ENCODE measurements around the gene MGMT.

MGMT gene

GRCh38 chr10:129629911-129630310, 162.9 kb downstream of the MGMT start:
- DNase-seq: no peak

- DNase-seq: no peak
These were observed 164.0 kb downstream of the MGMT start for GRCh38 chr10:129631006-129631405.

- DNase-seq: no peak
These were observed 165.0 kb downstream of the MGMT start for GRCh38 chr10:129631870-129632623.

DNA sequence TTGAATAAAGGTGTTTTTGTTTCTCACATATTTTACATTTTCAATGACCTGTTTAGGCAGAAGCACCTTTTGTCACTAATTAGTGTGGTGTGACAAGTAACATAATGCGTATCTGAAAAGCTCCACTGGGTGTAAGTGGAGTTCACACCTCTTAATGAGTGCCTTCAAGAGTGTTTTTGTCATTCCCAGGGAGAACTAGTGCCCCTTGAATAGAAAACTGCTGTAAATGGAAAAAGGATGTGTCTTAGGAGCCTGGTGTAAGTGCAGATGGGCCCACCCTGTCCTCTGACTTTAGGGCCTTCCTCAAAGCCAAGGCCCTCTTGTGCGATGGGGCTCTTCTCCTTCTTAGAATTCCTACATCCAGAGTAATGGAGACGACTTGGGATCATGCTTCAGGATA, 170.0 kb downstream of the MGMT start:
- DNase-seq: no peak

DNA sequence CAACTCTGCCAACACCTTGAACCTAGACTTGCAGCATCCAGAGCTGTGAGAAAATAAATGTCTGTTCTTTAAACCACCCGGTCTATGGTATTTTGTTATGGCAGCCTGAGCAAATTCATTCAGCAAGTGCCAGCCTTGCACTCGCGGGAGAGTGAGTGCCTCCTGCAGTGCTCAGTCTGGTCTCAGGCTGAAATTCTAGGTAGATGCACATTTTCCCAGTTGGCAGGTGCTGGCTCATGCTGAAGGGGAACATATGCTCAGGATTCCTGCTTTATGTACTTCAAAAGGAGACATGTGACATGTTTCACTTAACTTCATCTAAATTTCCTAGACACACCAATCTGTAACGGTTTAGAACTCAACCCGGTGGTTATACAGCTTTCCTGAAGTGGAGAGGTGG, 170.8 kb downstream of the MGMT start:
- no peak for DNase-seq

DNA sequence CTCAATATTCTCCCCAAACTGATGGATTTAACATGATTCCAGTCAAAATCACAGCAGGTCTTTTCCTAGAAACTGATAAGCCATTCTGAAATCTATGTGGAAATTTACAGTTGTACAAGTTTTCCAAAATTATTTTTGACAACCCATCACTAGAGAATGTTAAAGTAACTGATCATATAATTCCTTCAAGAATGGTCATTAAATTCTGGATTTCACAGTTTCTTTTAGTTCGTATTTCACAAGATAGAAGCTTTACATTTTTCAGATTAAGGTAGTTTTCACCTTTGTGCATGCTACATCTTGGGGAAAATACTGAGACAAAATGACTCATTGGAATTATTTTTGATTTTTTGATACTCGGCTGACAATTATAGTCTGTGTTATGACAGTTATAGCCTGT, 174.3 kb downstream of the MGMT start:
- no peak for DNase-seq

DNA sequence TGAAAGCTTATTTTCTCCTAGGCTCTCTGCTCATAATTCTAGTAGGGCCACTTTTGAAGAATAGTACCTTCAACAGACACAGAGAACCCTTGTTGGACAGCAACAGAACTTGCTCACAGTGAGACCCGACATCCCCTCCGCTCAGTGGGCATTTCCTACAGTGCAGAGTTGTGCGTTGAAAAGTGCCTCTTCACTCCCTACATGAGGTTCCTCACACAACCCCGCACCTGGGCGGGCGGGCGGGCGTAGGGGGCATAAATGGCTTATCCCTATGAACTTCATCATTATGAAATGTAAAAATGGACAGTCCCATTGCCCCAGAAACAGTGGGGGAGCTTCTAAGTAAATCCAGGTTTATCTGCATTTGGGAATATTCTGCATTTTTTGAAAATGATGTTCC, 174.9 kb downstream of the MGMT start:
- DNase-seq: no peak

DNA sequence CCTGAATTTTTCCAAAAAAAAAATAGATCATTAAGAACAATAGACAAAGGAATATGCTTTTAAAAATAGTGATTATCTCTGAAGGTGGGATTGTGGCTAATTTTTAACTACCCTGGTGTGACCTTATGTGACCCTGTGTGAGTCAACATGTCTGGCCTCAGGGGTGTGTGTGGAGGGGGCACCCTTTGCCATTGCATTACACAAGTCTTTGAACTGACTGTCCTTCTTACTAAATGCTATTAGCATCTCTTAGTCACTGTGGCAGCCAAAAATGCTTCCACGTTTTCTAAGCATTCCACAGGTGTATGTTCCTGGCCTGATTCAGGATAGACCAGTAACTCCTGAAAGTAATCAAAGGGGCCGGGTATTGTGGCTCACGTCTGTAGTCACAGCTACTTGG, 175.4 kb downstream of the MGMT start:
- no peak for DNase-seq

- no peak for DNase-seq
These were observed 176.2 kb downstream of the MGMT start for GRCh38 chr10:129643266-129643665.

DNA sequence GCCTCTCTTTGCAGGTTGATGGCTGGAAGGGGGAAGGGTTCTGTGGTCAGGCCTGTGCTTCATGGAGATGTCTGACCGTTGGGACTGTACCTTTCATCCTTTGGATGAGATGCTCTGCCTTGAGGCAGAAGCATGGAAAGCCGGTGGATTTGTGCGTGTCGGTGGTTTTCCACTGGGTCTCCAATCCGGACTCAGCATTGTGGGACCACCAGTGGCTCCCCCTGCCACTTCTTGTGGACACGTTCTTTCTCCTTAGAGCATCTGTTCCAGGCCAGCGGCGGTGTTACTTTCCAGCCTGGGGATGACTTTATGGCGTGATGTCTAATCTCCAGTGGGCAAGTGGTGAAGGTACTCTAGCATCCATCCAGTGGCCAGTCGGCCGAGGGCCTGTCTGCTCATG, 178.4 kb downstream of the MGMT start:
- no peak for DNase-seq

GRCh38 chr10:129646973-129647372, 179.9 kb downstream of the MGMT start:
- DNase-seq: no peak

GRCh38 chr10:129647590-129647989, 180.5 kb downstream of the MGMT start:
- DNase-seq: no peak

DNA sequence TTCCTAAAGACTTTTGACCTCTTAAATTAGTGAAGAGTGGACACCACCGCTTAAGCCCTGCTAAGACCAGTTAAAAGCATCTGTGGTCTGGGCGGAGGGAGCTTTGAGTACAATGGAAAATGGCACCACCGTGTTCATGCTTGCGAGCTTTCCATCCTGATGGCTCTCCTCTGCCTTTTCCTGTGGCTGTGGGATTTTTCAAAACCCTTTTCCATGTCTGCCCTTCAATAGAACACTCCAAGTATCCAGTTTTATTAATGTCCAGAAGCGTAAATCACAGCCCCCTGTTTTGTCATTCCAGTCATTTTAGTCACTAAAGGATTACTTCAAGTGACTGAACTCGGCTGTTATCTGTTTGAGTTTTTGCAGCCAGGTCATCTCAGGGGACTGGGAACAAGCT, 181.8 kb downstream of the MGMT start:
- no peak for DNase-seq

- no peak for DNase-seq
These were observed 185.0 kb downstream of the MGMT start for GRCh38 chr10:129652021-129652420.

DNA sequence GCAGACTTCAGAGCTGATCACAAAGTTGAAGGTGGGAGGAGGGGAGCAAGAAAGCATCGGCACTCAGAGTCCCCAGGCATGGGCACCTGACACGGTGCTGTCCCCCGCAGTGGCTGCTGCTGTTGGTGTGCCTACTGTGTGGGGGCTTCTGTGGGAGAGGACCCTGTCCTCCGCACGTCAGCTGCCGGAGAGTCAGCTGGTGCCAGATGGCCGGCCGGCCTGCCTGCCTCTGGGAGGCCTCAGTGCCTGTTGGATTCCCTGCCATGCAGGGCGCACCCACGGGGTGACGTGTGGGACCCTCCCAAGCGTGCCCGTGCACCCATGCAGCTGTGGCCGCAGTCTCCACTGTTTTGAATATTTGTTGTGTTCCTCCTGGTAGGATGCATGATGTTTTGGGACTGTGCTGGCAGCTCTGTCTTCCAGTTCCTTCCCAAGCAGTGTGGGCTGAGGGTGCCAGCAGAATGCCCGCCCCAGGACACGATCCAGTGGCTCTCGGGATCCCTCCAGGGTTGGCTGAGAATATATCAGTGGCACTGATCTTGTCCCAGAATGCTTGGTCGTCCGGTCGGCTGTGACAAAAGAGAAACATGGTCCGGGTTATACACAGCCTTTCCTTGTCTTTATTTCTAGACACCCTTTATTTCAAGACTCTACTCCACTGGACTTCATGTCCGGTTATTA, 185.6 kb downstream of the MGMT start:
- DNase-seq: no peak

GRCh38 chr10:129653428-129653827, 186.4 kb downstream of the MGMT start:
- no peak for DNase-seq

DNA sequence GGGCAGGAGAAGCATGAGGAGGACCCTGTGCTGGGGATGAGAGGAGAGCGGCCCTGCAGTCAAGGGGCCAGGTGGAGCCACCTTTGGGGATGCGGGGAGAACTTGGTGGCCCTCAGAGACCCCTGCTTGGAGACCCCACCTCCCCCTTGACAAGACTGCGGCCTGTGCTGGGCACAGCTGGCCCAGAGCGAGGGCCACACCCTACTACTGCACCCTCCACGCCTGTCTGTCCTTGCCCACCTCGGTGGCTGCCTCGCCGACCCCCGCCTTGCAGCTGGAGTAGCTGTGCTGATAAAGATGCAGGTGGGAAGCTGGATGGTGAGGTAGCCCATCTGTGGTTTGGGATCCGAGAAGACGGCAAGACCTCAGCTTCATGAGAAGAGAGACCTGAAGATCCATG, 186.8 kb downstream of the MGMT start:
- DNase-seq: no peak

DNA sequence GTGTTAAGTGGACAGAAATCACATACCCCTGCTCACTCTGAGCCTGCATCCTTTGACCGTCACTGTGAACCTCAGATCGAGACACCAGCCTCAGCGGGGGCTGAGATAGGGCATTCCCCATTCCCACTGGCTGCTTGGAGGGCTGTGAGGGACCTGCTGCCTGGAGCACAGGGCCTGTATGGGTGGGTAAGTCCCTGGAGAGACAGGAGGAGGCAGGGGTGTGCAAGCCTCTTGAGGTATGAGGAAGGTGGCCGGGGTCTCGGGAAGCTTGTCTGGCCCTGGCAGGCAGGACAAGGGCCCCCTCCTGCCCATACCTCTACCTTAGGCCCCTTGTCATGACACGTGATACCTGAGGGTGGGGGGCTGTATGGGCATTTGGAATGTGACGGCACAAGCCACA, 187.4 kb downstream of the MGMT start:
- no peak for DNase-seq

- DNase-seq: no peak
These were observed 188.1 kb downstream of the MGMT start for GRCh38 chr10:129655007-129655678.

DNA sequence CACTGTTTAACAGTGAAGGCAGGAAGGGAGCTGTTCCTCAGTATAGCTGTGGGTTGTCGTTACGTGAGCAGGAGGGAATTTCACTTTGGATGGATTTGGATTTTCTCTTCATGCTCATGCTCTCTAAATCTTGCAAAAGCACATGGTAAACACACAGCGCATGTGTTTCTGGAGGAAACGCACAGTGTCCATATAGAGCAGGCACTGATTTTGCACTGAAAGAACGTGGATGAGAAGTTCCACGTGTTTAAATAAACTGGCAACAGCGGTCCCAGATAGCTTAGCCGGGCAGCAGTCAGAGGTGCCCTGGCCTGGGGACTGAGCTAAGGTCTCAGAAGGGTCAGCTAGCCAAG, 188.6 kb downstream of the MGMT start:
- no peak for DNase-seq

- no peak for DNase-seq
These were observed 189.6 kb downstream of the MGMT start for GRCh38 chr10:129656642-129657041.

DNA sequence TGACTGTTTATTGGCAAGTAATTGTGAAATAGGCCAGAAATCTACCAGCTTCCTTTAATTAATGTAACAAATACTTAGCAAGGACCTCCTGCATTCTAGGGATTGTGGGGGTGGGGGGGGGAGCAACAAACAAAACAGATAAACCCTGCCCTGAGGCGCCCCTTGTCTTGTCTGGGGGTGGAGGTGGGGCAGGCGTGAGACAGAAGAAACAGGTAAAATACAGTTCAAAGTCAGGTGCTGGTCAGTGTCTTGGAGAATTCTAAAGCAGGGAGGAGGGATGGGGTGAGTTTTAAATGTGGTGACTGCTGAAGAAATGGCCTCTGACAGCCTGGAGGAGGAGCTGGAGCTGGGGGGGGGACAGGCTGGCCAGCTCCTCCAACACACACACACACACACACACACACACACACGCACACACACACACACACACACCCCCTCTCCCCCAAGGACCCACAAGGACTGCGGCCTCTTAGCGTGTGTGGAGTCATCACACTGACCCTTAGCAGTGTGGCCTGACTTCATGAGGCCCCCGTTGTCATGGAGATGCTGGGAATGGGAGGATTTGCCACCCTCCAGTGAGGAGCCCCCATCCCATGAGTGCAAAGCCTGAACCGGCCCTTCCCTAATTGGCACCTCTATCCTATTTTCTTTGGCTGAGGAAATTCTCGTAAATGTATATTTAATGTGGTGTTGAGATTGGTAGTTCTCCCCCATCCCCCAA, 190.4 kb downstream of the MGMT start:
- no peak for DNase-seq

DNA sequence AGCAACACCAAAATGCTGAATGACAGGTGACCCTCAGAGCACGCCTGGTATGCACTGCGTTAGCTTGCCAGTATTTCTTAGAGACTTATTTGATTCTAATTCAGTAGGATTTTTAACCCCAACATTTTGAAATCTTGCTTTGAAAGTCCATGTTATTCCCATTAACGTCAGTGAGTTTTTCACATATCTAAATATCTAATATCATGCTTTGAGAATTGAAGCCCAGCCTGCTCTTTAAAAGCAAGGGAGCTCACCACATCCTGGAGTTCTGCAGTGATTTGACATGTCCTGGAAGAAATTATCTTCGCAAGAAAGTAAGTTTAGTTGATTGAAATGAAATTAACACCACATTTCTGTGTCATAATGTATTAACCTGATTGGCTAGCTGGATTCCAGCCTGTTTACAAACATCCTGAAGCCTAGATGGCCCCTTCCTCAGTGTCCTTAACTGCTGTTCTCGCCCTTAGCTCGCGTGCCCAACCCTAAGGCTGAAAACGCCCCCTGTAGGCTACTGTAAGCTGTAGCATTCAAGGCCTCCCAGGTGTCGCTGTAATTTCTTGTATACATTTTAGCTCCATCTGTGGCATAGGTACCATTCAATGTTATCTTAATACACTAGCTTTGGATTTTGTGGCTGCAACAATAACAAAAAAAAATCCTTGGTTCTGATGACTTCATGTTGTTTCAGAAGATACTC, 191.5 kb downstream of the MGMT start:
- DNase-seq: no peak

Measured in NCI-H1048 (cell line).